Middle frontal gyrus (tissue), 1 donor: ENCODE results near the gene PRAMEF11.

Experiments
- DNase-seq: peaks from one replicate; pipeline ENCODE4 v3.0.0-alpha.2; 2015; ENCODE audit warnings: low spot score; ENCODE audit errors: extremely low spot score

PRAMEF11 gene

GRCh38 chr1:12774801-12775345 lies 56.3 kb downstream of the PRAMEF11 start:
- no peak for DNase-seq
